ENCODE data around the gene ADAM23. TPM values are rescaled to one million over a fixed set of nuclear protein-coding genes. Genes with fewer than 3 reads are reported as not detected.

ADAM23 gene
- polyA plus RNA-seq, 2 of the 4 experiments (the other 2 are of a cell fraction) = 6.1 to 7.8 TPM

- TF ChIP-seq E2F6 (IDR thresholded peaks at IDR 0.05; ENCODE audit: borderline replicate concordance, low read depth) (no peak), BHLHE40 (IDR thresholded peaks at IDR 0.05; ENCODE audit: low read depth, low read length) (no peak), PHF8 (IDR thresholded peaks at IDR 0.05; ENCODE audit: borderline replicate concordance, low read depth) (no peak), CBX8 (IDR thresholded peaks at IDR 0.05) (no peak), ELK1 (IDR thresholded peaks at IDR 0.05; ENCODE audit: low read depth, low read length) (no peak), MYC (IDR thresholded peaks at IDR 0.05; ENCODE audit: borderline replicate concordance, low read length) (no peak)
Measured at GRCh38 chr2:206527153-206527552, 83.8 kb downstream of the ADAM23 start (continued).

- ATAC-seq (no peak), DNase-seq (ENCODE audit: low read depth in 1 of 2, low spot score in 1 of 2) (no peak), FAIRE-seq (no peak)
- TF ChIP-seq FOSL2 (IDR thresholded peaks at IDR 0.05) (no peak), FOSL2 (CRISPR knock-in tag; IDR thresholded peaks at IDR 0.05) (no peak), CTCF (IDR thresholded peaks at IDR 0.05) (no peak), ZFP36 (IDR thresholded peaks at IDR 0.05; ENCODE audit: borderline replicate concordance, partially characterized antibody) (no peak), ESRRA (IDR thresholded peaks at IDR 0.05; ENCODE audit: borderline replicate concordance, low read length) (no peak), HMGXB4 (CRISPR knock-in tag; IDR thresholded peaks at IDR 0.05; ENCODE audit: borderline replicate concordance) (no peak), NPAS2 (CRISPR knock-in tag; IDR thresholded peaks at IDR 0.05; ENCODE audit: borderline replicate concordance) (no peak), KDM5A (IDR thresholded peaks at IDR 0.05) (no peak)
- H3K4me1 ChIP-seq = no peaks in the 10 kb centered on the region
- WGBS (ENCODE audit: missing lambda C conversion rate) = 77% methylated on average over 11 of the region's 11 CpGs
- POLR2A ChIA-PET = no interaction called here
- CTCF ChIA-PET = no interaction called here
- no peaks in the 10 kb centered on the region for H3K9me3 ChIP-seq
- no peak overlapping the region for H3K4me2 ChIP-seq
- H3K27ac ChIP-seq = no peak overlapping the region
- no peak overlapping the region for H3K4me3 ChIP-seq
Measured at GRCh38 chr2:206530727-206531126, 87.4 kb downstream of the ADAM23 start.

GRCh38 chr2:206531996-206532543, 88.7 kb downstream of the ADAM23 start:
- Histone ChIP-seq H3K4me2 (no peak overlapping the region), H3K9me3 (no peaks in the 10 kb centered on the region), H3K4me3 (no peak overlapping the region), H3K27ac (no peak overlapping the region), H3K4me1 (no peaks in the 10 kb centered on the region)
- TF ChIP-seq MAFK (IDR thresholded peaks at IDR 0.05; ENCODE audit: partially characterized antibody) (no peak), PHF8 (IDR thresholded peaks at IDR 0.05; ENCODE audit: borderline replicate concordance, low read depth) (no peak), MYC (IDR thresholded peaks at IDR 0.05; ENCODE audit: borderline replicate concordance, low read length) (no peak)
- no peak for ATAC-seq
- 56% methylated on average over 3 of the region's 3 CpGs for WGBS (ENCODE audit: missing lambda C conversion rate)
- ChIA-PET CTCF (no interaction called here), POLR2A (no interaction called here)
- FAIRE-seq = no peak
- DNase-seq (ENCODE audit: low read depth in 1 of 2, low spot score in 1 of 2) = no peak

GRCh38 chr2:206533977-206534376, 90.6 kb downstream of the ADAM23 start:
- H3K4me3 ChIP-seq = no peak overlapping the region
- 46% methylated on average over 1 of the region's 1 CpG for WGBS (ENCODE audit: missing lambda C conversion rate)
- H3K4me2 ChIP-seq = no peak overlapping the region
- no peak for TF ChIP-seq JUNB (IDR thresholded peaks at IDR 0.05)
- no peak for TF ChIP-seq HOXA7 (CRISPR knock-in tag; IDR thresholded peaks at IDR 0.05)
- no peak for TF ChIP-seq CHD4 (IDR thresholded peaks at IDR 0.05; ENCODE audit: borderline replicate concordance)
- TF ChIP-seq CBX8 (IDR thresholded peaks at IDR 0.05) = no peak
- TF ChIP-seq FOSB (CRISPR knock-in tag; IDR thresholded peaks at IDR 0.05) = no peak
- TF ChIP-seq NPAS2 (CRISPR knock-in tag; IDR thresholded peaks at IDR 0.05; ENCODE audit: borderline replicate concordance) = no peak
- ATAC-seq (no peak), DNase-seq (ENCODE audit: low read depth in 1 of 2, low spot score in 1 of 2) (no peak), FAIRE-seq (no peak)
- CTCF ChIA-PET = no interaction called here
- no peak overlapping the region for H3K27ac ChIP-seq
- H3K4me1 ChIP-seq = no peaks in the 10 kb centered on the region
- H3K9me3 ChIP-seq = no peaks in the 10 kb centered on the region
- POLR2A ChIA-PET = no interaction called here

All from A549 (cell line).